Measurements from ENCODE around the gene CD2. TPM values are rescaled to one million over a fixed set of nuclear protein-coding genes. Genes with fewer than 3 reads are reported as not detected.

Gene CD2
- total RNA-seq, 1 donor from 2014 or later: not detected

GRCh38 chr1:116808848-116809508 lies 54.7 kb downstream of the CD2 start:
- Histone ChIP-seq H3K4me1 (no peaks in the 10 kb centered on the region), H3K9me3 (no peaks in the 10 kb centered on the region), H3K27me3 (no peaks in the 10 kb centered on the region), H3K27ac (no peak overlapping the region), H3K4me3 (no peak overlapping the region), H3K36me3 (no peaks in the 10 kb centered on the region)
- intact Hi-C loops (cut with DNase I): no loop called here
- no peak for TF ChIP-seq CTCF (IDR thresholded peaks at IDR 0.05)
- no peak for DNase-seq (ENCODE audit: low spot score in 2 of 2)

- Histone ChIP-seq H3K27me3 (no peaks in the 10 kb centered on the region), H3K4me3 (no peak overlapping the region), H3K36me3 (no peaks in the 10 kb centered on the region), H3K4me1 (no peaks in the 10 kb centered on the region), H3K9me3 (no peaks in the 10 kb centered on the region), H3K27ac (no peak overlapping the region)
- DNase-seq (ENCODE audit: low spot score in 2 of 2): no peak
- intact Hi-C loops (cut with DNase I): no loop called here
- no peak for TF ChIP-seq CTCF (IDR thresholded peaks at IDR 0.05)
Measured at GRCh38 chr1:116811321-116811720, 57.1 kb downstream of the CD2 start.

GRCh38 chr1:116814926-116815723 lies 60.9 kb downstream of the CD2 start:
- no peaks in the 10 kb centered on the region for H3K36me3 ChIP-seq
- no peaks in the 10 kb centered on the region for H3K4me1 ChIP-seq
- intact Hi-C loops (cut with DNase I): no loop called here
- DNase-seq (ENCODE audit: low spot score in 2 of 2): no peak
- H3K27me3 ChIP-seq: no peaks in the 10 kb centered on the region
- no peak overlapping the region for H3K27ac ChIP-seq
- TF ChIP-seq CTCF (IDR thresholded peaks at IDR 0.05): no peak
- H3K4me3 ChIP-seq: no peak overlapping the region
- H3K9me3 ChIP-seq: no peaks in the 10 kb centered on the region

GRCh38 chr1:116817582-116818064 lies 63.4 kb downstream of the CD2 start:
- Histone ChIP-seq H3K4me3 (no peak overlapping the region), H3K36me3 (no peaks in the 10 kb centered on the region), H3K27ac (no peak overlapping the region), H3K9me3 (no peaks in the 10 kb centered on the region), H3K27me3 (no peaks in the 10 kb centered on the region), H3K4me1 (no peaks in the 10 kb centered on the region)
- TF ChIP-seq CTCF (IDR thresholded peaks at IDR 0.05): peak in 2 of 3 experiments; percentile 26 to 28
- no peak for DNase-seq (ENCODE audit: low spot score in 2 of 2)
- intact Hi-C loops (cut with DNase I): no loop called here

Other genes starting within 250 kb of the CD2 start
- 50.7 TPM for gene CD58, start 183.4 kb upstream of the CD2 start, total RNA-seq
- 0.64 TPM for gene IGSF3, start 86.7 kb upstream of the CD2 start, total RNA-seq
- 11.2 TPM for gene PTGFRN, start 155.5 kb downstream of the CD2 start, total RNA-seq
- not detected for gene CD101, start 247.3 kb downstream of the CD2 start, total RNA-seq